Ecto neural progenitor cell (in vitro differentiated cells): Measurements from ENCODE around the gene MC1R.
"Not testable (repeated sequence)": the region's sequence is repeated elsewhere in the genome, so short reads cannot be mapped to it uniquely, and the experiment has no call there.

ENCODE experiments used
- DNase-seq: peaks from one replicate; pipeline ENCODE4 v3.0.0-alpha.2; 2018; ENCODE audit warnings: low spot score

The MC1R gene

DNA sequence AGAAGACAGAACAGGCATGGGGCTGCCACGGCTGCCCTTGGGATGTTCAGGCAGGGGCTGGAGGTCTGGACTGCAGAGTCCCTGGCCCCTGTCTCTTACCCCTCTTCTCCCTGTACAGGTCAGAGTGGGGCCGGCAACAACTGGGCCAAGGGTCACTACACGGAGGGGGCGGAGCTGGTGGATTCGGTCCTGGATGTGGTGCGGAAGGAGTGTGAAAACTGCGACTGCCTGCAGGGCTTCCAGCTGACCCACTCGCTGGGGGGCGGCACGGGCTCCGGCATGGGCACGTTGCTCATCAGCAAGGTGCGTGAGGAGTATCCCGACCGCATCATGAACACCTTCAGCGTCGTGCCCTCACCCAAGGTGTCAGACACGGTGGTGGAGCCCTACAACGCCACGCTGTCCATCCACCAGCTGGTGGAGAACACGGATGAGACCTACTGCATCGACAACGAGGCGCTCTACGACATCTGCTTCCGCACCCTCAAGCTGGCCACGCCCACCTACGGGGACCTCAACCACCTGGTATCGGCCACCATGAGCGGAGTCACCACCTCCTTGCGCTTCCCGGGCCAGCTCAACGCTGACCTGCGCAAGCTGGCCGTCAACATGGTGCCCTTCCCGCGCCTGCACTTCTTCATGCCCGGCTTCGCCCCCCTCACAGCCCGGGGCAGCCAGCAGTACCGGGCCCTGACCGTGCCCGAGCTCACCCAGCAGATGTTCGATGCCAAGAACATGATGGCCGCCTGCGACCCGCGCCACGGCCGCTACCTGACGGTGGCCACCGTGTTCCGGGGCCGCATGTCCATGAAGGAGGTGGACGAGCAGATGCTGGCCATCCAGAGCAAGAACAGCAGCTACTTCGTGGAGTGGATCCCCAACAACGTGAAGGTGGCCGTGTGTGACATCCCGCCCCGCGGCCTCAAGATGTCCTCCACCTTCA lies 16.2 kb downstream of the MC1R start:
- DNase-seq: peak; percentile 40

GRCh38 chr16:89935620-89936019 lies 17.0 kb downstream of the MC1R start:
- DNase-seq: not testable (repeated sequence)

GRCh38 chr16:89936034-89936433 lies 17.4 kb downstream of the MC1R start:
- no peak for DNase-seq

DNA sequence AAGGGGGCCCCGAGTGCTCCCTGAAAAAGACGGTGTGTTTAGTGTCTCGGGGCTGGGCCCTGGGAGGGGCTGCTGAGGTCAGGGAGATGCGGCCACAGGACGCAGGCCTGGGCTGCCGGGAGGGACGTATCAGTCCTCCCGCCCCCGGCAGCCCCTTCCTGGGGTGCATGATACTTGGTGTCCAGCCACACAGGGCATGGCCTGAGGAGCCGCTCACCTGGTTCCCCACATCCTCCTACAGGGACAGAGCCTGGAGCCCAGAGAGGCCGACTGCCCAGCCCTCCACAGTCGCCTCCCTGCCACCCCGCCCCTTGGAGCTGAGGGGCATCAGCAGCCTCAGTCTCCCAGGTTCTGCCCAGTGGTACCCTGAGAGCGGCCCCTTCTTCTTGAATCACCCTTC lies 17.8 kb downstream of the MC1R start:
- DNase-seq: no peak

DNA sequence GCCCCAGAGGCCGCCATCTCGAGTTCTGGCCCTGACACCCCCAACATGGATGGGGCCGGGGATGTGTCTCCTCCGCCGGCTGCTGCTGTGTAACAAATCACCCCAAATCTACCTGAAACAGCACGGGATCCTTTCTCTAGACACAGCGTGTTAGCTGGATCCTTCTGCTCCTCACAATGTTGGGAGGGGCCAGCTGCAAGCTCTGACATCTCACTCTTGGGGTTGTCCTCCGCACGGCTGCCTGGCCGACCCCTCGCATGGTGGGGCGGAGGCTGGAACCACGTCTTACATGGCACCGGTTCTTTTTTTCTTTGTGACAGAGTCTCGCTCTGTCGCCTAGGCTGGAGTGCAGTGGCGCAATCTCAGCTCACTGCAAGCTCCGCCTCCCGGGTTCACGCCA lies 18.3 kb downstream of the MC1R start:
- DNase-seq: no peak

GRCh38 chr16:89938175-89938885 lies 19.7 kb downstream of the MC1R start:
- DNase-seq: no peak

DNA sequence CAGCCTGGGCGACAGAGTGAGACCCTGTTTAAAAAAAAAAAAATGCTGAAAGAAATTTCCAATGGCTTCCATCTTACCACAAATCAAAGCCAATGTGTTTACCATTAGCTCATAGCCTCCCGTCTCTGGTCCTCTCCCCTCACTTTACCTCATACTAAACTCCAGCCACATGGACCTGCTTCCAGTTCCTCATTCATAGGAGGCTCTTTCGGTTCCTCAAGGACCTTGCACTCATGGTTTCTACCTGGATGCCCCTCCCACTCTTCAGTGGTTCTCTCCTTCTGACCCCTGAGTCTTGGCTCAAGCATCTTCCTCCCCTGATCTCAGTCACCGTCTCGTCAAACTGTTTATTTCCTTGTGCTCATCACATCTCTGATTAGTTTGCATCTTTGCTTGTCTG lies 26.1 kb downstream of the MC1R start:
- no peak for DNase-seq

DNA sequence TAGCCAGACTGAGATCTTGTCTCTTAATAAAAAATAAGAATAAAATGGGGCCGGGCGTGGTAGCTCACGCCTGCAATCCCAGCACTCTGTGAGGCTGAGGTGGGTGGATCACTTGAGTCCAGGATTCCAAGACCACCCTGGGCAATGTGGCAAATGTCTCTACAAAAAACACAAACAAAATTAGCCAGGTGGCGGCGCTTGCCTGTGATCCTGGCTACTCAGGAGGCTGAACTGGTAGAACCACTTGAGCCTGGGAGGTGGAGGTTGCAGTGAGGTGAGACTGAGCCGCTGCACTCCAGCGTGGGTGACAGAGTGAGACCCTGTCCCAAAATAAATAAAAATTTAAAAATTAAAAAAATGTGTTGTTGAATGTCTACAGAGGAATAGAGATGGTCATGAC lies 27.0 kb downstream of the MC1R start:
- no peak for DNase-seq

- no peak for DNase-seq
Observed at GRCh38 chr16:89946515-89946914, 27.9 kb downstream of the MC1R start.

DNA sequence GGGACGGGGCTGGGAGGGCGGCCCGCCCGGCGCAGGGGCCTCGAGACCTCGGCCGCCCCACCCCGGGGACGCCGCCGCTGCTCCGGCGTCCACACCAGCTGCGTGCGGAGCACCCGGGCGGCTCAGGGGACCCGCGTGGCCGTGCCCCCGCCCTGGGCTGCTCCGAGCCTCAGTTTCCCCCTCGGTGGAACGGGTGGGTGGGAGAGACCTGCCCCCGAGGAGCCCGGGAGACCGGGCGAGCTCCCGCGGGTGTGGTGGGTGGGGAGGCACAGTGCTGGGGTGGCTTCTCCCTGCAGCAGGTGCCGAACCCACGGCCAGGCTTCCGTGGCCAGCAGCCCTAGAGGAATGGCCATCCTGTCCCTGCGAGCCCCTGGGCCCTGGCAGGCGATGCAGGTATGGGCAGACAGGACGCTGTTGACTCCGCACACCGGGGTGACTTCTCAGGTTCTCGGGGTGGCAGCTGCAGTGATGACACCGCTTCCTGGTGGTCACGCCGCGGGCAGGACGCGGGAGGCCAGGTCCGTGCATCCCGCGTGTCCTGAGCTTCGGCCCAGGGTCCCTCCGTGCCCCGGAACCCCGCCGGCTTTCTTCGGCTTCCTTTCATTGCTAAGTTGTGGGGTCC lies 30.6 kb downstream of the MC1R start:
- no peak for DNase-seq

DNA sequence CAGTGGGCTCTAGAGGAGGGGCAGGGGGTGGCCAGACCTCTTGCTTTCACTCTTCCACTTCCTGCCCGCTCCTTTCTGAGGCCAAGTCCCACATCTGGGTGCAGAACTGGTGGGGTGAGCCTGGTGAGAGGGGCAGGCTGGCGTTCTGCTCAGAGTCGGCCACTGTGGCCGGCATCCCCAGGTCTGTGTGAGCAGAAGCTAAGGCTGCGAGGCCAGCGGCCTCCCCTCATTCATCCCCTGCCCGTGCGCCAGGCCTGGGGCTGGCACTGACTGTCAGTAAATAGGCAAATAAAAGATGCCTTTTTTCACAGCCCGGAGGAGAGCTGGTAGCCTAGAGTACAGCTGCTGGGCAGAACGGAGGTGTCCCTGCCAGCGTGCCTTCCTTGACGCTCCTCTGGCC lies 31.1 kb downstream of the MC1R start:
- DNase-seq: no peak

DNA sequence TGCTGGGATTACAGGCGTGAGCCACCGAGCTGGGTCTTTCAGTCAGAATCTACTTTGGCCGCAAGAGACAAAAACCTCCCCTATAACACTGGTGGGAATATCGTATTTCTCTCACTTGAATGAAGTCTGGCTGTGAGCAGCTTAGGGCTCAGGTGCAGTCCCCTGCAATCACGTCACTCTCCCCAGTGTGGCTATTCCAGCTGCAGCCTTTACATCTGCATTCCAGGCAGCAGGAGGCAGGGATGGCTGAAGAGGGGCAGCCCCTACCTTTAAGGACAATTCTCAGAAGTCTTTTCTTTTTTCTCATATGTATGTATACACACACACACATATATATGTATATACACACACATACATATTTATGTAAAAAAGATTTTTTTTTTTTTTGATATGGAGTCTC lies 32.8 kb downstream of the MC1R start:
- DNase-seq: no peak

DNA sequence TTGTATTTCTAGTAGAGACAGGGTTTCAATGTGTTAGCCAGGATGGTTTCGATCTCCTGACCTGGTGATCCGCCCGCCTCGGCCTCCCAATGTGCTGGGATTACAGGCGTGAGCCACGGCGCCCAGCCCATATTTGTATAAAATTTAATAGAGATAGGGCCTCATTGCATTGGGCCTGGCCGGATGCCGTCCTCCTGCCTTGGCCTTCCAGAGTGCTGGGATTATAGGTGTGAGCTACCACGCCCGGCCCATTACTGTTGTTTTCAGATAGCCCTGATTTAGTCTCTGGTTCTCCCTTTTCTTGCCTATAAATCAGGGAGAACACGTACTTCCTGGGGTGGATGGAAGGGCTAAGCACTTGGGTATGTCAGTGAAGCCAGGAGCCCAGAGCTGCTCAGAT lies 33.4 kb downstream of the MC1R start:
- DNase-seq: no peak

DNA sequence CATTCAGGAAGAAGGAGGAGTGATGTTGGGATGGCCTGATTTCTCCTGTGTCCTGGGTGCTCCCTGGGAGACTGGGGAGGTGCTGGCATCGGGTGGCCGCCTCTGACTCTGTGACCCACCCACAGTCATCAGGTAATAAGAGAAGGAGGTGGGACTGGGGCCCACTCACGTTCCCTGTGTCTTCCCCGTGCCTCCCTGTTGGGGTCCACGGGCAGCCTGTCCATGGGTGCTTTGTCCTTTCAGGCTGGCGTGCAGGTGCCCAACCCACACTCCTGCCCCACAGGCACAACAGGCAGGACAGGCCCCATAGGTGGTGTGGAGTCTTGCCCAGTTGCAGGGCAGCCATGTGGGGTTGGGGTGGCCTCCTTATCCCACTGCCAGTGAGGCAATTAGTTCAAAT lies 33.9 kb downstream of the MC1R start:
- no peak for DNase-seq

DNA sequence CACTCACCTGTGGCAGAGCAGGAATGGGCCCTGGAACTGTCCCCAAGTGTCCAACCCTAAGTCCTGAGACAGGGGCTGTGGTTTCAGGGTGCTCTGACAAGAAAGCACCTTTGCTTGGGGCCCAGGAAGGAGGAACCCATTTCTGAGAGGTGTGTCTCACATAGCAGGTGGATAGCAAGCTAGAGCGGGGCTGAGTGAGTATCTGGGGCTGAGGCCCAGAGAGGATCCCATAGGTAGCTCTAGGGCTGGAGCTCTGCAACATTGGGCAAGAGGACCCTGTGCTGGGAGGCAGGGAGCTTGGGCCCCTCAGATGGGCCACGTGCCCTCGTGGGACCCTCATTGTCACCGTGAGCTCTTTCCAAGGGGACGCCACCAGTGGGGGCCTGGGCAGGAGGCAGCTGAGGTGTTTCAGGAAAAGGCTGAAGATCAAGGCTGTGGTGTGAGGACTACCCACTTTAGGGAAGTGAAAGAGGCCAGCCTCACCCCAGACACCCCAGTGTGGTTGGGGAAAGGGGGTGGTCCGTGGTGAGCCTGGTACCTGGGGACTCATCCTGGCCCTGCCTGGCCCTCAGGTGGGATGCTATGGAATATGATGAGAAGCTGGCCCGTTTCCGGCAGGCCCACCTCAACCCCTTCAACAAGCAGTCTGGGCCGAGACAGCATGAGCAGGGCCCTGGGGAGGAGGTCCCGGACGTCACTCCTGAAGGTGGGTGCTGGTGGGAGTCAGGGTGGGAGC lies 35.2 kb downstream of the MC1R start:
- no peak for DNase-seq

GRCh38 chr16:89954462-89954861 lies 35.8 kb downstream of the MC1R start:
- DNase-seq: no peak

DNA sequence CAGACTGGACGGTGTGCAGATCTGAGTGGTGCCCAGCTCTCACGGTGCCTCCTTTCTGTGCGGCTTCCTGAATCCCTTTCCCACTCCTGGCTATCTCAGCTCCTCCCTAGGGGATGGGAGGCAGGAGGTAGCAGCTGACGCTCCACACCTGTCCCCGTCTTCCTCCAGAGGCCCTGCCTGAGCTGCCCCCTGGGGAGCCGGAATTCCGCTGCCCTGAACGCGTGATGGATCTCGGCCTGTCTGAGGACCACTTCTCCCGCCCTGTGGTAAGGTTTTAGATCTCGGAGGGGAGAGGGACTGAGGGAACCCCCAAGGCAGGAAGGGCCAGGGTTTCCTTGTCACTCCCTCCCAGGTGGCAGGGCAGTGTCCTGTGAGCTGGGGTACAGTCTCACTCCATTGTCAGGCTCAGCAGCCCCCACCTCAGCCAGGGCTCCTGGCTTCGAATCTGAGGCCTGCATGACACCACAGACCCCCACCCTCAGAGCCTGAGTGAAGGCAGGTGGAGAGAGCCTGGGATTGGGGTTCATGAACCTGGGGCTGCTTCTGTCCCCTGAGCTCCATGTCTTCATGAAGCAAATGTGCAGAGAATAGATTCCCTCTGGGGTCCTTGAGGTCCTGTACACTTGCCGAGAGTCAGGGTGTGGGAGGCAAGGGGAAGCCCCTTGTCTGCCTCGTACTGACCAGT lies 36.5 kb downstream of the MC1R start:
- no peak for DNase-seq

- no peak for DNase-seq
Observed at GRCh38 chr16:89956505-89957215, 38.0 kb downstream of the MC1R start.

DNA sequence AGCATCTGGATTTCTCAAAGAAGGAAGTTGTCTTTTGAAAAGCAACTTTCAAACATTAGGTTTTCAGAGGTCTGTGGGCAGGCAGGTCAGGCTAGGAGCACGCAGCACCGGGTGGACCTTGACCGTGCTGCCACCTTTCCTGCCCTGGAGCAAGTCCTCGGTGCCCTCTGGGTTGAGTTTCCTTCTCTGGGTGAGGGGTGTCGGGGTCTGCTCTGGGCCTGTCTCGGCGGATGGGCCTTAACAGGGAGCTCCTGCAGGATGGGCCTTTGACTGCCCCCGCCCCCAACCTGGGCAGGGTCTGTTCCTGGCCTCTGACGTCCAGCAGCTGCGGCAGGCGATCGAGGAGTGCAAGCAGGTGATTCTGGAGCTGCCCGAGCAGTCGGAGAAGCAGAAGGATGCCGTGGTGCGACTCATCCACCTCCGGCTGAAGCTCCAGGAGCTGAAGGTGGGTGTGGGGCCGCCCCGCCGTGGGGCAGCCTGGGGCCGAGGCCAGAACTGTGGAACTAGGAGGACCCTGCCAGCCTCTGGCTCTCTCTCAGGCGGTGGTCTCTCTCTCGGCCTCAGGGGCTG lies 38.6 kb downstream of the MC1R start:
- no peak for DNase-seq

DNA sequence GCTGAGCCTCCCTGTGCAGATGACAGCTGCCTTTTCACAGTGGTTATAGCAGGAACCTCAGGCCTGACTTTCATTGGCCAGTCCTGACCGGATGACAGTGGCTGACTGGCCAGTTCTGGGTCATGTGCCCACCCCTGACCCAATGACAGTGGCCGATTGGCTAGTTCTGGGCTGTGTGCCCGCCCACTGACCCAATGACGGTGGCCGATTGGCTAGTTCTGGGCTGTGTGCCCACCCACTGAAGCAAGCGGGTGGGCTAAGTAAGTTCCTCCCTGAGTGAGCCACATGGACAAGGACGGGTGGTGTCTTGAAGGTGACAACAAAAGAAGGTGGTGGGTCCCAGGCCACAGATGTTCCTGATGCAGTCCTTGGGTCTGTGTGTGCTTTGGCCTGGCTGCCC lies 39.4 kb downstream of the MC1R start:
- DNase-seq: peak; percentile 78

- DNase-seq: no peak
Observed at GRCh38 chr16:89958596-89958995, 39.9 kb downstream of the MC1R start.
